Neural cell (in vitro differentiated cells): ENCODE results near the gene MYBPC3. TPM values are rescaled to one million over a fixed set of nuclear protein-coding genes. Genes with fewer than 3 reads are reported as not detected.

Experiments used
- H2AFZ ChIP-seq: fragments of 200-600, 300-800 bp; sonication (generic), shearing (Covaris generic); 2 replicates; pipeline ENCODE4 v1.6.0; 2014; ENCODE audit warnings: low read depth, mild to moderate bottlenecking, antibody characterized with exemption, low read length, moderate library complexity
- H3F3A ChIP-seq: fragments of 200-600 bp; shearing (Covaris generic); 2 replicates; pipeline ENCODE4 v1.6.1; 2016; ENCODE audit warnings: mild to moderate bottlenecking, moderate library complexity, mixed read lengths, antibody characterized with exemption, low read length; ENCODE audit not compliant: insufficient read depth, poor library complexity, severe bottlenecking
- H3K27ac ChIP-seq: fragments of 200-600, 300-800 bp; sonication (generic), shearing (Covaris generic); 2 replicates; pipeline ENCODE4 v1.5.1; 2014; ENCODE audit warnings: mild to moderate bottlenecking, low read length, moderate library complexity
- H3K27me3 ChIP-seq: fragments of 300-800, 200-600 bp; sonication (generic), shearing (Covaris generic); 2 replicates; pipeline ENCODE4 v1.6.0; 2014; ENCODE audit warnings: mild to moderate bottlenecking, low read depth, low read length, moderate library complexity; ENCODE audit not compliant: insufficient read depth
- H3K36me3 ChIP-seq: fragments of 300-800, 200-600 bp; sonication (generic), shearing (Covaris generic); 2 replicates; pipeline ENCODE4 v1.5.1; 2014; ENCODE audit warnings: mild to moderate bottlenecking, antibody characterized with exemption, low read length, moderate library complexity; ENCODE audit not compliant: insufficient read depth
- H3K4me2 ChIP-seq: fragments of 300-800, 200-600 bp; sonication (generic), shearing (Covaris generic); 2 replicates; pipeline ENCODE4 v1.6.0; 2014; ENCODE audit warnings: mild to moderate bottlenecking, low read length
- H3K4me3 ChIP-seq: fragments of 300-800, 200-600 bp; sonication (generic), shearing (Covaris generic); 2 replicates; pipeline ENCODE4 v1.5.1; 2014; ENCODE audit warnings: mild to moderate bottlenecking, low read length, moderate library complexity
- H3K79me2 ChIP-seq: fragments of 200-600 bp; shearing (Covaris generic); replicated peaks from 2 replicates; pipeline ENCODE4 v1.6.0; 2014; ENCODE audit warnings: mild to moderate bottlenecking, low read length, moderate library complexity; ENCODE audit not compliant: insufficient read depth
- H3K9ac ChIP-seq: fragments of 300-800, 200-600 bp; sonication (generic), shearing (Covaris generic); 2 replicates; pipeline ENCODE4 v1.6.1; 2016; ENCODE audit warnings: mild to moderate bottlenecking, low read length, mixed read lengths
- H3K9me2 ChIP-seq: fragments of 200-600 bp; shearing (Covaris generic); 2 replicates; pipeline ENCODE4 v1.6.1; 2016; ENCODE audit warnings: mild to moderate bottlenecking, low read length, mixed read lengths; ENCODE audit not compliant: insufficient read depth
- H3K9me3 ChIP-seq: fragments of 200-600, 300-800 bp; sonication (generic), shearing (Covaris generic); 2 replicates; pipeline ENCODE4 v1.6.1; 2016; ENCODE audit warnings: mild to moderate bottlenecking, mixed run types, low read length, moderate library complexity, mixed read lengths
- H4K20me1 ChIP-seq: fragments of 200-600 bp; shearing (Covaris generic); 2 replicates; pipeline ENCODE4 v1.6.1; 2016; ENCODE audit warnings: mild to moderate bottlenecking, mixed run types; ENCODE audit not compliant: insufficient read depth
- CTCF ChIP-seq: fragments of 450-650 bp; IDR thresholded peaks from 2 replicates; pipeline ENCODE4 v1.5.1; 2014; ENCODE audit warnings: antibody characterized with exemption, mild to moderate bottlenecking, moderate library complexity; ENCODE audit not compliant: poor library complexity, severe bottlenecking
- EP300 ChIP-seq: fragments of 450-650 bp; conservative IDR thresholded peaks from 2 replicates; pipeline ENCODE4 v1.6.1; 2014; ENCODE audit warnings: antibody characterized with exemption, mild to moderate bottlenecking, moderate library complexity; ENCODE audit not compliant: poor library complexity, severe bottlenecking
- EZH2 ChIP-seq: fragments of 200-600, 300-800 bp; shearing (Covaris generic), sonication (generic); IDR thresholded peaks from 2 replicates; pipeline ENCODE4 v1.6.1; 2014; ENCODE audit warnings: antibody characterized with exemption, low read length, borderline replicate concordance, mild to moderate bottlenecking; ENCODE audit not compliant: insufficient read depth, poor library complexity, severe bottlenecking
- MXI1 ChIP-seq: fragments of 450-650 bp; conservative IDR thresholded peaks from 2 replicates; pipeline ENCODE4 v1.6.1; 2014; ENCODE audit warnings: antibody characterized with exemption, mild to moderate bottlenecking; ENCODE audit not compliant: poor library complexity, severe bottlenecking
- POLR2AphosphoS5 ChIP-seq: IDR thresholded peaks from 2 replicates; pipeline ENCODE4 v1.6.1; 2012
- RAD21 ChIP-seq: fragments of 450-650 bp; conservative IDR thresholded peaks from 2 replicates; pipeline ENCODE4 v1.6.1; 2014; ENCODE audit warnings: antibody characterized with exemption, mild to moderate bottlenecking, moderate library complexity
- SMC3 ChIP-seq: fragments of 450-650 bp; conservative IDR thresholded peaks from 2 replicates; pipeline ENCODE4 v1.6.1; 2014; ENCODE audit warnings: antibody characterized with exemption, mild to moderate bottlenecking, moderate library complexity; ENCODE audit not compliant: poor library complexity
- TAF1 ChIP-seq: IDR thresholded peaks from 2 replicates; pipeline ENCODE4 v1.6.1; 2012; ENCODE audit warnings: low read depth
- polyA plus RNA-seq: library from polyadenylated mRNA; depleted of rRNA; stranded (reverse); fragments of >200 nt; gene quantifications from 2 replicates; pipeline ENCODE4 v1.2.3, GENCODE V29; 2014
- TF ChIP-seq, protein P1 (sequence below): IDR thresholded peaks from 2 replicates; pipeline ENCODE4 v1.6.1; 2012; ENCODE audit warnings: borderline replicate concordance

MYBPC3 gene
- polyA plus RNA-seq, 1 donor from 2014 or later = not detected

- H3K27ac ChIP-seq = no peak overlapping the region
- no peaks in the 10 kb centered on the region for H3K79me2 ChIP-seq
- no peaks in the 10 kb centered on the region for H3F3A ChIP-seq
- no peaks in the 10 kb centered on the region for H3K9me3 ChIP-seq
- no peaks in the 10 kb centered on the region for H3K36me3 ChIP-seq
- H3K4me2 ChIP-seq = no peak overlapping the region
- TF ChIP-seq SMC3 (no peak), RAD21 (no peak), EZH2 (no peak)
- H3K4me3 ChIP-seq = no peak overlapping the region
- H2AFZ ChIP-seq = no peak overlapping the region
- no peaks in the 10 kb centered on the region for H4K20me1 ChIP-seq
- no peaks in the 10 kb centered on the region for H3K27me3 ChIP-seq
- no peaks in the 10 kb centered on the region for H3K9me2 ChIP-seq
- H3K9ac ChIP-seq = no peak overlapping the region
Observed at GRCh38 chr11:47351156-47352126, 1.1 kb downstream of the MYBPC3 start.

DNA sequence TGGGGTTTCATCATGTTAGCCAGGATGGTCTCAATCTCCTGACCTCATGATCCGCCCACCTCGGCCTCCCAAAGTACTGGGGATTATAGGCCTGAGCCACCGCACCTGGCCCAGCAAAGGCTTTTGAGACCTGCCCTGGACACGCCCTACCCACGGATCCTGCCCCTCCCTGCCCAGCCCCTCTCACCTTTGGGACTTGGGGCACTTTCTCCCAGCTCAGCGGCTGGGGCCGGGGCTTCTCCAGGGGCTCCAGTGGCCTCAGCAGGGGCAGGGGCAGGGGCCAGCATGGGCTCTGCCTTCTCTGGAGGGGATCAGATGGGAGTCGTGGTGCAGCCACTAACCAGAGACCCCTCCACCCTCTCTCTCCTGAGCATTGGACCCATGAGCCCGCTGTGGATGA lies 2.2 kb downstream of the MYBPC3 start:
- Histone ChIP-seq H3K9me3 (no peaks in the 10 kb centered on the region), H3K79me2 (no peaks in the 10 kb centered on the region), H3K27ac (no peak overlapping the region), H2AFZ (no peak overlapping the region), H3K9ac (no peak overlapping the region), H3F3A (no peaks in the 10 kb centered on the region), H3K27me3 (no peaks in the 10 kb centered on the region), H3K9me2 (no peaks in the 10 kb centered on the region), H3K36me3 (no peaks in the 10 kb centered on the region), H3K4me2 (no peak overlapping the region), H4K20me1 (no peaks in the 10 kb centered on the region), H3K4me3 (no peak overlapping the region)
- TF ChIP-seq SMC3 = no peak
- TF ChIP-seq, protein P1, sequence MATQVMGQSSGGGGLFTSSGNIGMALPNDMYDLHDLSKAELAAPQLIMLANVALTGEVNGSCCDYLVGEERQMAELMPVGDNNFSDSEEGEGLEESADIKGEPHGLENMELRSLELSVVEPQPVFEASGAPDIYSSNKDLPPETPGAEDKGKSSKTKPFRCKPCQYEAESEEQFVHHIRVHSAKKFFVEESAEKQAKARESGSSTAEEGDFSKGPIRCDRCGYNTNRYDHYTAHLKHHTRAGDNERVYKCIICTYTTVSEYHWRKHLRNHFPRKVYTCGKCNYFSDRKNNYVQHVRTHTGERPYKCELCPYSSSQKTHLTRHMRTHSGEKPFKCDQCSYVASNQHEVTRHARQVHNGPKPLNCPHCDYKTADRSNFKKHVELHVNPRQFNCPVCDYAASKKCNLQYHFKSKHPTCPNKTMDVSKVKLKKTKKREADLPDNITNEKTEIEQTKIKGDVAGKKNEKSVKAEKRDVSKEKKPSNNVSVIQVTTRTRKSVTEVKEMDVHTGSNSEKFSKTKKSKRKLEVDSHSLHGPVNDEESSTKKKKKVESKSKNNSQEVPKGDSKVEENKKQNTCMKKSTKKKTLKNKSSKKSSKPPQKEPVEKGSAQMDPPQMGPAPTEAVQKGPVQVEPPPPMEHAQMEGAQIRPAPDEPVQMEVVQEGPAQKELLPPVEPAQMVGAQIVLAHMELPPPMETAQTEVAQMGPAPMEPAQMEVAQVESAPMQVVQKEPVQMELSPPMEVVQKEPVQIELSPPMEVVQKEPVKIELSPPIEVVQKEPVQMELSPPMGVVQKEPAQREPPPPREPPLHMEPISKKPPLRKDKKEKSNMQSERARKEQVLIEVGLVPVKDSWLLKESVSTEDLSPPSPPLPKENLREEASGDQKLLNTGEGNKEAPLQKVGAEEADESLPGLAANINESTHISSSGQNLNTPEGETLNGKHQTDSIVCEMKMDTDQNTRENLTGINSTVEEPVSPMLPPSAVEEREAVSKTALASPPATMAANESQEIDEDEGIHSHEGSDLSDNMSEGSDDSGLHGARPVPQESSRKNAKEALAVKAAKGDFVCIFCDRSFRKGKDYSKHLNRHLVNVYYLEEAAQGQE = no peak
- no peak for TF ChIP-seq EZH2
- TF ChIP-seq TAF1 = no peak
- no peak for TF ChIP-seq CTCF
- TF ChIP-seq POLR2AphosphoS5 = no peak
- TF ChIP-seq RAD21 = no peak
- no peak for TF ChIP-seq MXI1
- no peak for TF ChIP-seq EP300
